Suprapubic skin (tissue), 4 donors: ENCODE results near the gene CCDC88A. TPM values are rescaled to one million over a fixed set of nuclear protein-coding genes. Genes with fewer than 3 reads are reported as not detected.
"Not testable (repeated sequence)": the region's sequence is repeated elsewhere in the genome, so short reads cannot be mapped to it uniquely, and the experiment has no call there.

ENCODE experiments used
- DNase-seq, 2 donors: peaks; one replicate each; pipeline ENCODE4 v3.0.0-alpha.2; 2019; ENCODE audit warnings: low spot score in 2 of 2
- H3K27ac ChIP-seq: fragments of 200-600 bp; sonication (generic); one replicate; pipeline ENCODE4 v1.5.1; 2019
- H3K27me3 ChIP-seq: fragments of 200-600 bp; sonication (generic); one replicate; pipeline ENCODE4 v1.5.1; 2019
- H3K36me3 ChIP-seq: fragments of 200-600 bp; sonication (generic); one replicate; pipeline ENCODE4 v1.5.1; 2019
- H3K4me1 ChIP-seq: fragments of 200-600 bp; sonication (generic); one replicate; pipeline ENCODE4 v1.5.1; 2019
- H3K4me3 ChIP-seq: fragments of 200-600 bp; sonication (generic); one replicate; pipeline ENCODE4 v1.5.1; 2019; ENCODE audit warnings: mild to moderate bottlenecking
- H3K9me3 ChIP-seq: fragments of 200-600 bp; sonication (generic); one replicate; pipeline ENCODE4 v1.5.1; 2019
- EP300 ChIP-seq: sonication (generic); formaldehyde crosslinking; IDR thresholded peaks from one replicate; pipeline ENCODE4 v1.6.1; 2017; ENCODE audit warnings: antibody characterized with exemption
- POLR2A ChIP-seq, 2 donors: fragments of 450-650 bp; IDR thresholded peaks; one replicate each; pipeline ENCODE4 v1.6.1; 2017; ENCODE audit warnings: antibody characterized with exemption in 2 of 2, mild to moderate bottlenecking in 2 of 2, moderate library complexity in 2 of 2
- POLR2AphosphoS5 ChIP-seq, 3 donors: sonication (generic); formaldehyde crosslinking; IDR thresholded peaks; one replicate each; pipeline ENCODE4 v1.6.1; 2017; ENCODE audit warnings: antibody characterized with exemption in 3 of 3
- WGBS: methylation state at CpG from one replicate; pipeline ENCODE4 v1.1.5; 2018; 5-methylcytosine and 5-hydroxymethylcytosine counted together
- total RNA-seq, 4 donors: library from RNA; depleted of rRNA; stranded (reverse); fragments of >200 nt; gene quantifications; one replicate each; pipeline ENCODE4 v1.1.0, GENCODE V29; 2016
- TF ChIP-seq, protein P1 (sequence below), 2 donors: fragments of 200-600 bp in 1 of 2; fragments of 450-650 bp in 1 of 2; sonication (generic) in 1 of 2; IDR thresholded peaks; one replicate each; pipeline ENCODE4 v1.5.1; 2016 to 2019; ENCODE audit warnings: antibody characterized with exemption in 2 of 2, mild to moderate bottlenecking in 1 of 2, moderate library complexity in 1 of 2

Gene CCDC88A
- total RNA-seq, 4 donors from 2014 or later, result 9.0 to 25.8 (median 18.2) TPM

DNA sequence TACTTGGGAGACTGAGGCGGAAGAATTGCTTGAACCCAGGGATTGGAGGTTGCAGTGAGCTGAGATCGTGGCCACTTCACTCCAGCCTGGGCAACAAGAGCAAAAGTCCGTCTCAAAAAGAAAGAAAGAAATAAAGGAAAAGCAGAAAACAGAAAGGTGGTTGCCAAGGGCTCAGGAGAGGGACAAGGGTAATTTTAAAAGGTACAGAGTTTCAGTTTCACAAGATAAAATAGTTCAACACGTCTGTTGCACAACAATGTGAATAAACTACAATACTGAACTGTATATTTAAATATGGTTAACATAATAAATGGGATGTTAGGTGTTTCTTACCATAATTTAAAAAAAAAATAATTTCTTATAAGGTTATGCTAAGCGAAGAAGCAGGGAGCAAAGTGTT lies 174.2 kb downstream of the CCDC88A start:
- no peaks in the 10 kb centered on the region for H3K9me3 ChIP-seq
- TF ChIP-seq POLR2A (IDR thresholded peaks at IDR 0.05) (no peak), POLR2AphosphoS5 (IDR thresholded peaks at IDR 0.05) (no peak), EP300 (no peak)
- TF ChIP-seq, protein P1, sequence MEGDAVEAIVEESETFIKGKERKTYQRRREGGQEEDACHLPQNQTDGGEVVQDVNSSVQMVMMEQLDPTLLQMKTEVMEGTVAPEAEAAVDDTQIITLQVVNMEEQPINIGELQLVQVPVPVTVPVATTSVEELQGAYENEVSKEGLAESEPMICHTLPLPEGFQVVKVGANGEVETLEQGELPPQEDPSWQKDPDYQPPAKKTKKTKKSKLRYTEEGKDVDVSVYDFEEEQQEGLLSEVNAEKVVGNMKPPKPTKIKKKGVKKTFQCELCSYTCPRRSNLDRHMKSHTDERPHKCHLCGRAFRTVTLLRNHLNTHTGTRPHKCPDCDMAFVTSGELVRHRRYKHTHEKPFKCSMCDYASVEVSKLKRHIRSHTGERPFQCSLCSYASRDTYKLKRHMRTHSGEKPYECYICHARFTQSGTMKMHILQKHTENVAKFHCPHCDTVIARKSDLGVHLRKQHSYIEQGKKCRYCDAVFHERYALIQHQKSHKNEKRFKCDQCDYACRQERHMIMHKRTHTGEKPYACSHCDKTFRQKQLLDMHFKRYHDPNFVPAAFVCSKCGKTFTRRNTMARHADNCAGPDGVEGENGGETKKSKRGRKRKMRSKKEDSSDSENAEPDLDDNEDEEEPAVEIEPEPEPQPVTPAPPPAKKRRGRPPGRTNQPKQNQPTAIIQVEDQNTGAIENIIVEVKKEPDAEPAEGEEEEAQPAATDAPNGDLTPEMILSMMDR (IDR thresholded peaks at IDR 0.05), result no peak
- H3K4me1 ChIP-seq, result no peaks in the 10 kb centered on the region
- H3K36me3 ChIP-seq, result peaks cover 72% of the 10 kb centered on the region
- no peak overlapping the region for H3K27ac ChIP-seq
- no peaks in the 10 kb centered on the region for H3K27me3 ChIP-seq
- no peak overlapping the region for H3K4me3 ChIP-seq
- DNase-seq, result no peak
- 92% methylated on average over 5 of the region's 5 CpGs for WGBS

DNA sequence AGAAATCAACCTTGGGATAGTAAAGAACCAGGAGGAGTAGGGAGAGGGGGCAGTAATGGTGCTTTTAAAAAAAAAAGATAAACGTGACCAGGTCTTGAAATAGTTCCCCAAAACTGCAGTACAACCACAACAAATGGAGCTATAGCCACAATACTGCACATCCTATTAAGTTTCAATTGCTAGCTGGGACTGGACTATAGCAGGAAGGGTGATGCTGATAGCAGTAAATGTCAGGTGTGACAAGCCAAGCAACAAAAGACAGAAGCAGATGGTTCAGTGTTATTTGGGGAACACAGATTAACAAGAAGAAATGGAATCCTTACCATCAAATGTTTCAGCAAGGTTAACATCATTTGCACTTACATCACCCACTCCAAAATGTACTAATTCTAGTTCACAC lies 177.0 kb downstream of the CCDC88A start:
- WGBS, result 61% methylated on average over 1 of the region's 1 CpG
- H3K4me1 ChIP-seq, result no peaks in the 10 kb centered on the region
- H3K27ac ChIP-seq, result no peak overlapping the region
- no peaks in the 10 kb centered on the region for H3K27me3 ChIP-seq
- H3K4me3 ChIP-seq, result no peak overlapping the region
- no peak for TF ChIP-seq POLR2AphosphoS5 (IDR thresholded peaks at IDR 0.05)
- TF ChIP-seq EP300, result no peak
- no peak for TF ChIP-seq POLR2A (IDR thresholded peaks at IDR 0.05)
- TF ChIP-seq, protein P1 (IDR thresholded peaks at IDR 0.05), result no peak
- H3K9me3 ChIP-seq, result no peaks in the 10 kb centered on the region
- peaks cover 77% of the 10 kb centered on the region for H3K36me3 ChIP-seq
- DNase-seq, result no peak

DNA sequence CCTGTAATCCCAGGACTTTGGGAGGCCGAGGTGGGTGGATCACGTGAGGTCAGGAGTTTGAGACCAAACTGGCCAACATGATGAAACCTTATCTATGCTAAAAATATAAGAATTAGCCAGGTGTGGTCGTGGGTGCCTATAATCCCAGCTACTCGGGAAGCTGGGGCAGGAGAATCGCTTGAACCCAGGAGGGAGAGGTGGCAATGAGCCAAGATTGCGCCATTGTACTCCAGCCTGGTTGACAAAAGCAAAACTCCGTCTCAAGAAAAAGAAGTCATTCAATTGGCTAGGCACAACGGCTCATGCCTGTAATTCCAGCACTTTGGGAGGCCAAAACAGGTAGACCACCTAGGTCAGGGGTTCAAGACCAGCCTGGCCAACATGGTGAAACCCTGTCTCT lies 178.1 kb downstream of the CCDC88A start:
- H3K36me3 ChIP-seq, result peaks cover 72% of the 10 kb centered on the region

DNA sequence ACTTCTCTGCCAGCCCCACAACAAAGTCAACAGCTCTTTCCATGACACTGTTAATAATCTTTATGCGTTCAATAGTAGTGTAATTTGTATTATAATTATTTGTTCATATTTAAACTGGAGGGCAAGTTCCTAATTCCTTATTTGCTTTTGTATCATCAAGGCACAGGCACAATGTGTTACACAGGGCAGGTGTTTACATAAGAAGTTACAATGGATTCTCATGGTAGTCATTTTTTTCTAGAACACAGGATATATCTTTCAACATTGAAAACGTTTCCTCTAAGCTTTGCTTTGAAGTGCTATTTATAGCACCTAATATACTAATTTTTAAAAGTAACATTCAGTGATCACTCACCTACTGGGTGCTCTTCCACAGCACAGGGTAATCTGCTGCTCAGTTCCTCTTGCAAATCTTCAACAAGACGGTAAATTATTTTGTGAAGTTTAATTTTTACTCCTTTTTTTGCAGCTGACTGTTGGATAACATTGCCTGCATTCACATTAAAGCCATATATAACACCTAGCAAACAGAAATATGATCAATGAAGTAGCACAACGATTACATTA lies 179.9 kb downstream of the CCDC88A start:
- Histone ChIP-seq H3K36me3 (peaks cover 75% of the 10 kb centered on the region), H3K27me3 (no peaks in the 10 kb centered on the region), H3K4me1 (peaks cover 6% of the 10 kb centered on the region), H3K9me3 (no peaks in the 10 kb centered on the region), H3K27ac (no peak overlapping the region), H3K4me3 (no peak overlapping the region)
- TF ChIP-seq POLR2AphosphoS5 (IDR thresholded peaks at IDR 0.05) (no peak), EP300 (no peak), POLR2A (IDR thresholded peaks at IDR 0.05) (no peak)
- TF ChIP-seq, protein P1 (IDR thresholded peaks at IDR 0.05), result no peak
- WGBS, result 71% methylated on average over 4 of the region's 4 CpGs
- no peak for DNase-seq

More for the DNA sequence above, 178.1 kb downstream of the CCDC88A start:
- not testable (repeated sequence) for DNase-seq, H3K27me3 ChIP-seq, H3K4me3 ChIP-seq, H3K9me3 ChIP-seq, H3K27ac ChIP-seq, H3K4me1 ChIP-seq
- WGBS, result 87% methylated on average over 8 of the region's 8 CpGs

Other genes starting within 250 kb of the CCDC88A start
- 10 to 100 TPM in 1 of 4 donors, 1 to 10 TPM in 3; 2.5 to 12.7 (median 5.9) TPM for gene CLHC1, start 187.6 kb downstream of the CCDC88A start, total RNA-seq
- gene RPS27A, start 187.2 kb downstream of the CCDC88A start, total RNA-seq, result 1,000 to 10,000 TPM in 3 of 4 donors, 100 to 1,000 TPM in 1; 888 to 1,822 (median 1,618) TPM
- 10 to 100 TPM; 12.1 to 25.6 (median 17.6) TPM for gene MTIF2, start 150.6 kb downstream of the CCDC88A start, total RNA-seq
- 10 to 100 TPM in 2 of 4 donors, 1 to 10 TPM in 2; 8.6 to 14.1 (median 10.8) TPM for gene CFAP36, start 99.9 kb upstream of the CCDC88A start, total RNA-seq
- 10 to 100 TPM; 46.6 to 69.2 (median 65.4) TPM for gene PPP4R3B, start 197.8 kb upstream of the CCDC88A start, total RNA-seq